HepG2 (cell line): Measurements from ENCODE around the gene UCN2. TPM values are rescaled to one million over a fixed set of nuclear protein-coding genes. Genes with fewer than 3 reads are reported as not detected.

ENCODE experiments used
- ATAC-seq: fragments of 200-7000 bp; cut with Tn5 transposase; 3 replicates; pipeline ENCODE4 v1.9.1; 2020; ENCODE audit warnings: mild to moderate bottlenecking, moderate library complexity
- BruUV-seq: library from RNA; stranded (reverse); fragments of 400-500 nt; replicated peaks from 2 replicates; lab custom pipeline; 2021; lab: Mats Ljungman, UMichigan
- CTCF ChIA-PET: fragments of 300-600 bp; formaldehyde crosslinking; extraction: SDS; loops from one replicate; lab custom pipeline; 2021; ENCODE audit warnings: low total read pairs, inconsistent platforms, low intra/inter-chr PET ratio; lab: Yijun Ruan, JAX
- POLR2A ChIA-PET: fragments of 350-600 bp; sonication (Branson Sonifier 250); formaldehyde crosslinking; loops from one replicate; lab custom pipeline; 2020; ENCODE audit warnings: antibody characterized with exemption, inconsistent platforms; lab: Yijun Ruan, JAX
- DNase-seq: peaks from one replicate; pipeline ENCODE4 v3.0.0-alpha.2; 2015; ENCODE audit warnings: low spot score
- FAIRE-seq: peaks from 3 replicates; lab custom pipeline; 2011; peaks lifted over from hg19 to GRCh38; lab: Jason Lieb, UNC
- H2AFZ ChIP-seq: one replicate; pipeline ENCODE4 v1.6.1; 2011; ENCODE audit warnings: low read length, inconsistent platforms
- H3K27ac ChIP-seq: fragments of 300-600 bp; 3 replicates; pipeline ENCODE4 v1.8.0; 2011; ENCODE audit warnings: mixed run types, mild to moderate bottlenecking, mixed read lengths, low read length, inconsistent platforms; ENCODE audit not compliant: insufficient read depth; ENCODE audit errors: extremely low read length
- H3K27me3 ChIP-seq, 2 experiments: fragments of 200-600 bp in 1 of 2; 2 replicates in 1 of 2; 3 replicates in 1 of 2; pipeline versions ENCODE4 v1.6.0 to v1.8.0; 2011; ENCODE audit warnings: low read length in 2 of 2, mild to moderate bottlenecking in 2 of 2, moderate library complexity in 2 of 2, inconsistent platforms in 1 of 2; ENCODE audit not compliant: insufficient read depth in 2 of 2, control insufficient read depth in 1 of 2
- H3K36me3 ChIP-seq, 2 experiments: fragments of 200-600 bp in 1 of 2; replicated peaks in 1 of 2; 2 replicates in 1 of 2; 3 replicates in 1 of 2; pipeline versions ENCODE4 v1.5.1 to v1.8.0; 2011; ENCODE audit warnings: low read length in 2 of 2, inconsistent platforms in 1 of 2; ENCODE audit not compliant: insufficient read depth in 2 of 2, control insufficient read depth in 1 of 2
- H3K4me1 ChIP-seq: 2 replicates; pipeline ENCODE4 v1.5.1; 2012; ENCODE audit warnings: low read length, inconsistent platforms; ENCODE audit not compliant: insufficient read depth
- H3K4me2 ChIP-seq: 2 replicates; pipeline ENCODE4 v1.6.0; 2011; ENCODE audit warnings: low read depth, low read length, inconsistent platforms
- H3K4me3 ChIP-seq, 3 experiments: fragments of 200-600 bp in 1 of 3; sonication (generic), shearing (Covaris generic) in 1 of 3; replicated peaks in 1 of 3; 2 replicates each; pipeline ENCODE4 v1.5.1; 2011 to 2016; ENCODE audit warnings: low read length in 3 of 3, inconsistent platforms in 2 of 3, low read depth in 2 of 3, mild to moderate bottlenecking in 2 of 3, control low read depth in 1 of 3, mixed read lengths in 1 of 3; ENCODE audit not compliant: insufficient read depth in 1 of 3
- H3K79me2 ChIP-seq: one replicate; pipeline ENCODE4 v1.6.1; 2011; ENCODE audit warnings: low read length, inconsistent platforms; ENCODE audit not compliant: insufficient read depth
- H3K9ac ChIP-seq: 2 replicates; pipeline ENCODE4 v1.6.0; 2011; ENCODE audit warnings: mild to moderate bottlenecking, low read depth, low read length, inconsistent platforms; ENCODE audit not compliant: insufficient read depth
- H3K9me3 ChIP-seq: 2 replicates; pipeline ENCODE4 v1.5.1; 2012; ENCODE audit warnings: mild to moderate bottlenecking, low read length
- H4K20me1 ChIP-seq: 2 replicates; pipeline ENCODE4 v1.6.0; 2011; ENCODE audit warnings: inconsistent platforms, mild to moderate bottlenecking, low read length, moderate library complexity; ENCODE audit not compliant: insufficient read depth
- CSRNP2 ChIP-seq: sonication (generic); formaldehyde crosslinking; conservative IDR thresholded peaks from 2 replicates; pipeline ENCODE4 v1.8.0; 2022; ENCODE audit warnings: low read depth, missing genetic modification reagents
- GABPA ChIP-seq, 2 experiments: IDR thresholded peaks; 2 replicates each; pipeline ENCODE4 v1.6.1; 2011 to 2016; ENCODE audit warnings: low read depth in 2 of 2, low read length in 1 of 2, missing biosample characterization in 1 of 2, missing genetic modification characterization in 1 of 2
- HNF4G ChIP-seq, 2 experiments: sonication (generic) in 1 of 2; formaldehyde crosslinking in 1 of 2; IDR thresholded peaks; 2 replicates each; pipeline versions ENCODE4 v1.4.0 to v1.6.1; 2011 to 2020; ENCODE audit warnings: borderline replicate concordance in 2 of 2, low read depth in 2 of 2, mild to moderate bottlenecking in 2 of 2, low read length in 1 of 2, missing genetic modification reagents in 1 of 2, moderate library complexity in 1 of 2
- SIN3A ChIP-seq: IDR thresholded peaks from 2 replicates; pipeline ENCODE4 v1.6.1; 2011; ENCODE audit warnings: low read depth, mild to moderate bottlenecking, control low read depth, low read length, borderline replicate concordance
- SKI ChIP-seq: fragments of 450-650 bp; IDR thresholded peaks from one replicate; pipeline ENCODE4 v1.6.1; 2018; ENCODE audit warnings: mild to moderate bottlenecking; ENCODE audit not compliant: partially characterized antibody
- TEF ChIP-seq: sonication (generic); formaldehyde crosslinking; IDR thresholded peaks from 2 replicates; pipeline ENCODE4 v1.5.0; 2020; ENCODE audit warnings: missing genetic modification reagents
- ZBTB33 ChIP-seq: sonication (generic); formaldehyde crosslinking; IDR thresholded peaks from 2 replicates; pipeline ENCODE4 v1.4.0; 2020; ENCODE audit warnings: missing genetic modification reagents
- ZBTB8A ChIP-seq: sonication (generic); formaldehyde crosslinking; IDR thresholded peaks from 2 replicates; pipeline ENCODE4 v1.4.0; 2020; ENCODE audit warnings: mild to moderate bottlenecking, low read depth, missing genetic modification reagents, borderline replicate concordance
- ZNF296 ChIP-seq: sonication (generic); formaldehyde crosslinking; conservative IDR thresholded peaks from 2 replicates; pipeline ENCODE4 v1.5.0; 2020; ENCODE audit warnings: mild to moderate bottlenecking, missing genetic modification reagents
- ZNF335 ChIP-seq: sonication (generic); formaldehyde crosslinking; IDR thresholded peaks from 2 replicates; pipeline ENCODE4 v1.4.0; 2020; ENCODE audit warnings: missing genetic modification reagents
- ZNF432 ChIP-seq: sonication (generic); formaldehyde crosslinking; IDR thresholded peaks from 2 replicates; pipeline ENCODE4 v1.5.0; 2020; ENCODE audit warnings: missing genetic modification reagents, mild to moderate bottlenecking, borderline replicate concordance
- ZNF572 ChIP-seq: sonication (generic); formaldehyde crosslinking; IDR thresholded peaks from 2 replicates; pipeline ENCODE4 v1.5.1; 2020; ENCODE audit warnings: mild to moderate bottlenecking, missing genetic modification reagents
- ZNF773 ChIP-seq: sonication (generic); formaldehyde crosslinking; IDR thresholded peaks from 2 replicates; pipeline ENCODE4 v1.4.0; 2020; ENCODE audit warnings: missing genetic modification reagents, borderline replicate concordance
- WGBS: methylation state at CpG from one replicate; pipeline ENCODE4 v1.1.6; 2017; ENCODE audit warnings: low lambda C conversion rate; 5-methylcytosine and 5-hydroxymethylcytosine counted together
- in situ Hi-C: cut with HindIII; loops from 2 replicates; pipeline ENCODE4 v1.10.0; 2017; ENCODE audit warnings: low pct_unique_long_range_greater_than_20kb; ENCODE audit not compliant: extremely low pct_ligation_motif_present
- intact Hi-C: fragments of 100-400 bp; cut with micrococcal nuclease; formaldehyde crosslinking; loops from one replicate; pipeline ENCODE4 v1.10.0; 2022; ENCODE audit not compliant: unreplicated experiment
- polyA plus RNA-seq, 8 experiments: library from polyadenylated mRNA; depleted of rRNA in 3 of 8; stranded (reverse) in 7 of 8; unstranded in 1 of 8; fragments of >200 nt; fragmentation: Illumina TruSeq in 4 of 8; extraction: Trizol in 4 of 8; gene quantifications; 2 replicates each; pipeline versions ENCODE4 v1.2.1 to v1.2.3, GENCODE V29; 2011 to 2016; ENCODE audit warnings: low read depth in 4 of 8, missing spikeins in 1 of 8, mixed read lengths in 1 of 8; ENCODE audit not compliant: insufficient read depth in 1 of 8
- total RNA-seq, 5 experiments: library from RNA; depleted of rRNA; stranded (reverse); fragments of >200 nt; fragmentation: Illumina TruSeq; extraction: Trizol; gene quantifications; 2 replicates each; pipeline ENCODE4 v1.2.3, GENCODE V29; 2016; ENCODE audit warnings: low read depth in 1 of 5

Gene UCN2
- total and polyA plus RNA-seq, 2 of the 13 experiments (the other 11 are each of a cell fraction or from before 2014, with no cell fraction given), result 0.07 to 1.5 TPM

- TF ChIP-seq GABPA (IDR thresholded peaks at IDR 0.05; ENCODE audit: low read depth, low read length), result no peak
- 0 out of 2 replicates have a peak, but pooled peaks have one; percentile 17 for TF ChIP-seq GABPA (CRISPR knock-in tag; IDR thresholded peaks at IDR 0.05; ENCODE audit: low read depth)
- TF ChIP-seq ZNF335 (CRISPR knock-in tag), result no peak
- TF ChIP-seq TEF (CRISPR knock-in tag), result no peak
- no peak for TF ChIP-seq SIN3A
- no peak for TF ChIP-seq CSRNP2 (CRISPR knock-in tag)
- TF ChIP-seq HNF4G (IDR thresholded peaks at IDR 0.05; ENCODE audit: borderline replicate concordance, low read depth, low read length), result no peak
- no peak for TF ChIP-seq HNF4G (CRISPR knock-in tag; IDR thresholded peaks at IDR 0.05; ENCODE audit: borderline replicate concordance, low read depth)
- TF ChIP-seq, all 625 proteins: peak for 27
Observed at GRCh38 chr3:48564022-48564421, 441 bp upstream of the UCN2 start (continued).

- no peak overlapping the region for H3K27ac ChIP-seq
- no TSS peak for BruUV-seq
- no peak for ATAC-seq
- TF ChIP-seq ZNF773 (CRISPR knock-in tag) (no peak), ZNF572 (CRISPR knock-in tag) (no peak), ZNF432 (no peak), ZBTB33 (CRISPR knock-in tag) (peak; percentile 66; the same call in 1 of the 2 replicates), ZNF296 (CRISPR knock-in tag) (no peak), ZBTB8A (CRISPR knock-in tag) (no peak), SKI (no peak)
Observed at GRCh38 chr3:48562367-48563095, 1.1 kb downstream of the UCN2 start.

More at GRCh38 chr3:48562367-48563095, 1.1 kb downstream of the UCN2 start:
- DNase-seq (no peak), FAIRE-seq (no peak)
- in situ Hi-C loops, result no loop called here
- Histone ChIP-seq H3K9me3 (no peaks in the 10 kb centered on the region), H3K79me2 (no peaks in the 10 kb centered on the region), H4K20me1 (no peaks in the 10 kb centered on the region), H3K9ac (no peak overlapping the region), H2AFZ (no peak overlapping the region), H3K36me3 (no peaks in the 10 kb centered on the region), H3K4me2 (no peak overlapping the region), H3K4me3 (no peak overlapping the region), H3K27me3 (no peaks in the 10 kb centered on the region; a peak in 1 of 5 replicates), H3K4me1 (peaks cover 95% of the 10 kb centered on the region)
- ChIA-PET POLR2A (interaction anchor here (3.0 kb wide), 1 partner anchor 62 kb away, joined by 7 read pairs; no protein-coding TSS in a partner anchor), CTCF (no interaction called here)
- WGBS, result 85% methylated on average over 16 of the region's 20 CpGs
- intact Hi-C loops, result no loop called here
